Type B pancreatic cell (in vitro differentiated cells): ENCODE measurements around the gene KDM4B. TPM values are rescaled to one million over a fixed set of nuclear protein-coding genes. Genes with fewer than 3 reads are reported as not detected.

ENCODE experiments used
- DNase-seq: peaks from one replicate; pipeline ENCODE4 v3.0.0; 2021; ENCODE audit warnings: mixed read lengths; ENCODE audit not compliant: unreplicated experiment; ENCODE audit errors: extremely low spot score
- H3K27ac Mint-ChIP-seq: 2 replicates; pipeline ENCODE4 v1.8.0; 2021; ENCODE audit warnings: mild to moderate bottlenecking, mixed read lengths
- H3K27me3 Mint-ChIP-seq: 2 replicates; pipeline ENCODE4 v1.8.0; 2021; ENCODE audit warnings: mixed read lengths
- H3K36me3 Mint-ChIP-seq: 2 replicates; pipeline ENCODE4 v1.8.0; 2021; ENCODE audit warnings: mixed read lengths
- H3K4me1 Mint-ChIP-seq: one replicate; pipeline ENCODE4 v1.8.0; 2021; ENCODE audit warnings: mixed read lengths; ENCODE audit not compliant: unreplicated experiment
- H3K4me3 Mint-ChIP-seq: 2 replicates; pipeline ENCODE4 v1.8.0; 2021; ENCODE audit warnings: mild to moderate bottlenecking, mixed read lengths
- H3K9me3 Mint-ChIP-seq: 2 replicates; pipeline ENCODE4 v1.8.0; 2021; ENCODE audit warnings: mixed read lengths
- CTCF ChIP-seq: fragments of 200-600 bp; sonication (generic); conservative IDR thresholded peaks from 2 replicates; pipeline ENCODE4 v1.5.0; 2021; ENCODE audit warnings: antibody characterized with exemption, mild to moderate bottlenecking
- total RNA-seq: library from RNA; stranded (reverse); gene quantifications from 2 replicates; pipeline ENCODE4 v1.2.1, GENCODE V29; 2021; ENCODE audit warnings: low replicate concordance

Gene KDM4B
- total RNA-seq, 1 donor from 2014 or later, result 48.8 TPM

GRCh38 chr19:5149932-5150901 is 181.3 kb downstream of the KDM4B start:
- H3K4me1 Mint-ChIP-seq, result peaks cover 6% of the 10 kb centered on the region
- H3K4me3 Mint-ChIP-seq, result no peak overlapping the region
- no peak overlapping the region for H3K27ac Mint-ChIP-seq
- H3K27me3 Mint-ChIP-seq, result no peaks in the 10 kb centered on the region
- H3K9me3 Mint-ChIP-seq, result no peaks in the 10 kb centered on the region
- no peak for TF ChIP-seq CTCF
- no peak for DNase-seq
- peaks cover 5% of the 10 kb centered on the region for H3K36me3 Mint-ChIP-seq

- Mint-ChIP-seq H3K4me1 (peaks cover 10% of the 10 kb centered on the region), H3K9me3 (no peaks in the 10 kb centered on the region), H3K27ac (no peak overlapping the region), H3K27me3 (no peaks in the 10 kb centered on the region), H3K4me3 (no peak overlapping the region), H3K36me3 (peaks cover 5% of the 10 kb centered on the region)
- no peak for TF ChIP-seq CTCF
- peak; percentile 69 for DNase-seq
Observed at GRCh38 chr19:5150902-5151741, 182.2 kb downstream of the KDM4B start.

- Mint-ChIP-seq H3K9me3 (no peaks in the 10 kb centered on the region), H3K36me3 (peaks cover under 1% of the 10 kb centered on the region), H3K4me1 (peaks cover 6% of the 10 kb centered on the region), H3K27me3 (no peaks in the 10 kb centered on the region), H3K4me3 (no peak overlapping the region), H3K27ac (no peak overlapping the region)
- no peak for TF ChIP-seq CTCF
- DNase-seq, result no peak
Observed at GRCh38 chr19:5152013-5152763, 183.3 kb downstream of the KDM4B start.

GRCh38 chr19:5152767-5153532 is 184.0 kb downstream of the KDM4B start:
- no peaks in the 10 kb centered on the region for H3K27me3 Mint-ChIP-seq
- H3K4me1 Mint-ChIP-seq, result peaks cover 5% of the 10 kb centered on the region
- H3K9me3 Mint-ChIP-seq, result no peaks in the 10 kb centered on the region
- peak; percentile 67 for DNase-seq
- no peaks in the 10 kb centered on the region for H3K36me3 Mint-ChIP-seq
- no peak overlapping the region for H3K27ac Mint-ChIP-seq
- TF ChIP-seq CTCF, result no peak
- no peak overlapping the region for H3K4me3 Mint-ChIP-seq
